Measurements from ENCODE around the gene HSPA8. TPM values are rescaled to one million over a fixed set of nuclear protein-coding genes. Genes with fewer than 3 reads are reported as not detected.

The HSPA8 gene
- total RNA-seq: 1,000 to 10,000 TPM; 1,572 to 1,940 TPM
- polyA plus RNA-seq (2013, experiment 1 of 2): 1,263 TPM
- 1,225 TPM for polyA plus RNA-seq (2013, experiment 2 of 2)
- long read RNA-seq, experiment 1, transcript HSPA8-208 (3 exons, 740 nt): minor isoform, 23 of 499 reads
- long read RNA-seq, experiment 1, transcript HSPA8-201 (8 exons, 2,186 nt): minor isoform, 30 of 499 reads
- long read RNA-seq, experiment 1, transcript HSPA8-203 (4 exons, 963 nt): minor isoform, 11 of 499 reads
- long read RNA-seq, experiment 1, transcript HSPA8-224 (9 exons, 2,463 nt): major isoform, 208 of 499 reads
- long read RNA-seq, experiment 1, partial matches to known transcripts: 139 of 499 reads
- long read RNA-seq, experiment 1, other reads (novel, unspliced or antisense): 82 of 499 reads
- long read RNA-seq, experiment 2, transcript HSPA8-203 (4 exons, 963 nt): minor isoform, 11 of 1,556 reads
- long read RNA-seq, experiment 2, transcript HSPA8-201 (8 exons, 2,186 nt): minor isoform, 17 of 1,556 reads
- long read RNA-seq, experiment 2, transcript HSPA8-208 (3 exons, 740 nt): minor isoform, 97 of 1,556 reads
- long read RNA-seq, experiment 2, transcript HSPA8-224 (9 exons, 2,463 nt): major isoform, 1,315 of 1,556 reads
- long read RNA-seq, experiment 2, partial matches to known transcripts: 62 of 1,556 reads
- long read RNA-seq, experiment 2, other reads (novel, unspliced or antisense): 47 of 1,556 reads
- long read RNA-seq, experiment 3, transcript HSPA8-224 (9 exons, 2,463 nt): major isoform, 23,161 of 23,811 reads
- long read RNA-seq, experiment 3, transcript HSPA8-201 (8 exons, 2,186 nt): minor isoform, 100 of 23,811 reads
- long read RNA-seq, experiment 3, transcript HSPA8-202 (8 exons, 2,004 nt): minor isoform, 13 of 23,811 reads
- long read RNA-seq, experiment 3, transcript HSPA8-222 (6 exons, 1,884 nt): minor isoform, 55 of 23,811 reads
- long read RNA-seq, experiment 3, partial matches to known transcripts: 126 of 23,811 reads
- long read RNA-seq, experiment 3, other reads (novel, unspliced or antisense): 339 of 23,811 reads
- long read RNA-seq, experiment 4, transcript HSPA8-224 (9 exons, 2,463 nt): major isoform, 1,971 of 2,294 reads
- long read RNA-seq, experiment 4, transcript HSPA8-222 (6 exons, 1,884 nt): minor isoform, 181 of 2,294 reads
- long read RNA-seq, experiment 4, transcript HSPA8-208 (3 exons, 740 nt): minor isoform, 15 of 2,294 reads
- long read RNA-seq, experiment 4, transcript HSPA8-201 (8 exons, 2,186 nt): minor isoform, 6 of 2,294 reads
- long read RNA-seq, experiment 4, partial matches to known transcripts: 73 of 2,294 reads
- long read RNA-seq, experiment 4, other reads (novel, unspliced or antisense): 40 of 2,294 reads

DNA sequence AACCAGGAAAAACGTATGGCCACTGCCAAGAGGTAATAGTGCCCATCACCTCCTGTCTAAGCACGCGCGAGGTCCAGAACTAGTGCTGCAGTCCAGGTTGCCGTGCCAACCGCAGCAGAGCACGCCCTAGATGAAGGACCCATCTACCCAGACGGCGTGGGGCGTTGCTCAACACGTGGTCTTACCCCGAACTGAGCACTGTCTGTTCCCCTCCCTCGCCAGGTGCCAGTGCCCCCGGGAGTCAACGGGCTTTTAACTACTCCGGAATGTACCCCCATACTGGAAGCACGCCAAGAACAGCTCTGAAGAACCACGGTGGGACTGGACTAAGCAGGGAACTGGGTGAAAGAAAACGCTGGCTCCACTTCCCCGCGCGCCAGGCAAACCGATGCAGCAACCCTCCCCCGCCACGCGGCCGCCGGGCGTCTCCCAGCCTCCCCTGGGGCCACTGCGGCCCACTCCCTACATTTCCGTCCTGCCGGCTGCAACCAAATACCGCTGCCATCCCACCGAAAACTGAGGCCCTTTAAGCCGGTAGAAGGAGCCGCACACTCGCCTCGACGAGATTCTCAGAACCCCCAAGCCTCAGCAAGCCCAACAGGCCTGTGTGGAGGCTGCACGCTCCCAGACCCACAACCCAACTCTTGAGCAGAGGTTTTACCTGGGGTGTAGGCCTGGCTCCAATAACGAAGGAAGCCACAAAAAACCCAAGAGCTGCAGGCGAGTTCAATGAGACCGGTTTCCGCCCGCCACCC is at the start of gene HSPA8:
HSPA8 (minus strand) TSS at position 734 of the 755 bp plus-strand sequence. CDS start 812 bp downstream, outside the sequence.
- no peaks in the 10 kb centered on the region for H3K9me3 Mint-ChIP-seq
- H3K4me1 ChIP-seq (ENCODE audit: control insufficient read depth, insufficient read depth, low read length): peaks cover 3% of the 10 kb centered on the region

DNA sequence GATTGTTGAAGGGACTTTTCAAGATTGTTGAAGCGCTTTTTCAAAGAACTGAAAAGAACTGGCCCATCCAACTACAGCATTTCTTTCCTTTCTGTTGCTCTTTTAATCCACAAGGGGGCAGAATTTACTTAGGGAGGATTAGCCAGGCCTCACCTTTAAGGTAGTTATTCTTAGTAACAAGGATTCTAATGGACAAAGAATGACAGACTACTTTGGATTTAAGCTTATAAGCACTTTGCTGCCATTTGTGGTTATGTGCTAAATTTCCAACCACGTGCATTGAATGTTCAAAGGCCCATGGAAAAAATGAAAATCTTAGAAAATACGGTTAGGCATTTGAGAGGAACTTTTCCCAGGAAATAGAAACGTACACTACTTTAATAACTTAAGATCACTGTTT is 49.5 kb upstream of the HSPA8 start:
- Histone ChIP-seq H3K4me3 (ENCODE audit: low read length) (no peak overlapping the region), H3K4me1 (ENCODE audit: control insufficient read depth, insufficient read depth, low read length) (peaks cover 12% of the 10 kb centered on the region), H3K27me3 (ENCODE audit: control insufficient read depth, insufficient read depth, low read length, poor library complexity, severe bottlenecking) (no peaks in the 10 kb centered on the region), H3K9me3 (ENCODE audit: control insufficient read depth, low read length) (peaks cover 10% of the 10 kb centered on the region), H3K36me3 (ENCODE audit: control insufficient read depth, insufficient read depth, low read length) (peaks cover 29% of the 10 kb centered on the region), H3K9ac (ENCODE audit: extremely low read depth, low read length, poor library complexity, severe bottlenecking) (no peak overlapping the region), H3K27ac (ENCODE audit: low read depth, low read length) (no peak overlapping the region)
- Mint-ChIP-seq H3K36me3 (ENCODE audit: low read depth) (peaks cover 40% of the 10 kb centered on the region), H3K27me3 (ENCODE audit: insufficient read depth) (no peaks in the 10 kb centered on the region), H3K27ac (peak overlapping the region; percentile 33), H3K4me1 (peaks cover 34% of the 10 kb centered on the region), H3K9me3 (peaks cover 7% of the 10 kb centered on the region), H3K4me3 (no peak overlapping the region)
- TF ChIP-seq, protein P1, sequence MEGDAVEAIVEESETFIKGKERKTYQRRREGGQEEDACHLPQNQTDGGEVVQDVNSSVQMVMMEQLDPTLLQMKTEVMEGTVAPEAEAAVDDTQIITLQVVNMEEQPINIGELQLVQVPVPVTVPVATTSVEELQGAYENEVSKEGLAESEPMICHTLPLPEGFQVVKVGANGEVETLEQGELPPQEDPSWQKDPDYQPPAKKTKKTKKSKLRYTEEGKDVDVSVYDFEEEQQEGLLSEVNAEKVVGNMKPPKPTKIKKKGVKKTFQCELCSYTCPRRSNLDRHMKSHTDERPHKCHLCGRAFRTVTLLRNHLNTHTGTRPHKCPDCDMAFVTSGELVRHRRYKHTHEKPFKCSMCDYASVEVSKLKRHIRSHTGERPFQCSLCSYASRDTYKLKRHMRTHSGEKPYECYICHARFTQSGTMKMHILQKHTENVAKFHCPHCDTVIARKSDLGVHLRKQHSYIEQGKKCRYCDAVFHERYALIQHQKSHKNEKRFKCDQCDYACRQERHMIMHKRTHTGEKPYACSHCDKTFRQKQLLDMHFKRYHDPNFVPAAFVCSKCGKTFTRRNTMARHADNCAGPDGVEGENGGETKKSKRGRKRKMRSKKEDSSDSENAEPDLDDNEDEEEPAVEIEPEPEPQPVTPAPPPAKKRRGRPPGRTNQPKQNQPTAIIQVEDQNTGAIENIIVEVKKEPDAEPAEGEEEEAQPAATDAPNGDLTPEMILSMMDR (conservative IDR thresholded peaks at IDR 0.05): peak; percentile 91
- WGBS, 2 experiments (ENCODE audit: insufficient coverage in 1 of 2, insufficient read length in 1 of 2): 63 to 70% methylated on average over 3 to 4 of the region's 4 CpGs
- DNase-seq: no peak

More for the DNA sequence above, at the start of gene HSPA8:
- Histone ChIP-seq H3K27me3 (ENCODE audit: control insufficient read depth, insufficient read depth, low read length, poor library complexity, severe bottlenecking) (no peaks in the 10 kb centered on the region), H3K9ac (ENCODE audit: extremely low read depth, low read length, poor library complexity, severe bottlenecking) (peak within 1 kb of the TSS; percentile 99), H3K4me3 (ENCODE audit: low read length) (peak within 1 kb of the TSS; percentile 84), H3K27ac (ENCODE audit: low read depth, low read length) (peak within 1 kb of the TSS; percentile 99), H3K9me3 (ENCODE audit: control insufficient read depth, low read length) (no peaks in the 10 kb centered on the region), H3K36me3 (ENCODE audit: control insufficient read depth, insufficient read depth, low read length) (peaks cover 50% of the 10 kb centered on the region)
- TF ChIP-seq, protein P1 (conservative IDR thresholded peaks at IDR 0.05): no peak
- Mint-ChIP-seq H3K27ac (peak within 1 kb of the TSS; percentile 94), H3K4me1 (peaks cover 44% of the 10 kb centered on the region), H3K27me3 (ENCODE audit: insufficient read depth) (no peaks in the 10 kb centered on the region), H3K4me3 (peak within 1 kb of the TSS; percentile 98), H3K36me3 (ENCODE audit: low read depth) (peaks cover 52% of the 10 kb centered on the region)
- DNase-seq: peak; percentile 59
- WGBS, 2 experiments (ENCODE audit: insufficient coverage in 1 of 2, insufficient read length in 1 of 2): 0% methylated on average over 28 to 45 of the region's 45 CpGs

All from endodermal cell (in vitro differentiated cells).